ENCODE data around the gene MACF1. TPM values are rescaled to one million over a fixed set of nuclear protein-coding genes. Genes with fewer than 3 reads are reported as not detected.
A peak's percentile ranks its signal among the peaks of the same experiment; 100 is the strongest.

Gene MACF1
- total RNA-seq, 1 experiment from 2014 or later = 104 TPM

GRCh38 chr1:39395357-39395831 lies 190.9 kb downstream of the MACF1 start:
- no peaks in the 10 kb centered on the region for H3K27me3 ChIP-seq (replicated peaks; ENCODE audit: control insufficient read depth, insufficient read depth, low read length)
- peaks cover 14% of the 10 kb centered on the region for H3K36me3 Mint-ChIP-seq (ENCODE audit: insufficient read depth, unreplicated experiment)

GRCh38 chr1:39396671-39397070 lies 192.2 kb downstream of the MACF1 start:
- no peak for TF ChIP-seq CTCF (IDR thresholded peaks at IDR 0.05; ENCODE audit: insufficient read depth in 1 of 2, low read depth in 1 of 2, low read length in 1 of 2, severe bottlenecking in 1 of 2, unreplicated experiment in 1 of 2)
- Histone ChIP-seq H3K4me3 (ENCODE audit: low read depth, low read length) (no peak overlapping the region), H3K36me3 (ENCODE audit: control insufficient read depth, insufficient read depth, low read length) (no peaks in the 10 kb centered on the region), H3K27me3 (replicated peaks; ENCODE audit: control insufficient read depth, insufficient read depth, low read length) (no peaks in the 10 kb centered on the region), H3K4me1 (peaks cover 32% of the 10 kb centered on the region), H3K9me3 (no peaks in the 10 kb centered on the region)
- Mint-ChIP-seq H3K27ac (ENCODE audit: unreplicated experiment) (no peak overlapping the region), H3K36me3 (ENCODE audit: insufficient read depth, unreplicated experiment) (peaks cover 10% of the 10 kb centered on the region), H3K9me3 (ENCODE audit: unreplicated experiment) (no peaks in the 10 kb centered on the region), H3K4me1 (ENCODE audit: low read depth, unreplicated experiment) (peaks cover 17% of the 10 kb centered on the region), H3K27me3 (ENCODE audit: insufficient read depth, unreplicated experiment) (no peaks in the 10 kb centered on the region), H3K4me3 (ENCODE audit: unreplicated experiment) (no peak overlapping the region)
- no peak for DNase-seq
- POLR2A ChIA-PET = no interaction called here
- BruUV-seq (replicated peaks) = no TSS peak
- CTCF ChIA-PET = no interaction called here
- intact Hi-C loops (cut with micrococcal nuclease; ENCODE audit: unreplicated experiment) = no loop called here

More at GRCh38 chr1:39395357-39395831, 190.9 kb downstream of the MACF1 start:
- intact Hi-C loops (cut with micrococcal nuclease; ENCODE audit: unreplicated experiment) = no loop called here
- Mint-ChIP-seq H3K27ac (ENCODE audit: unreplicated experiment) (peak overlapping the region; percentile 53), H3K4me1 (ENCODE audit: low read depth, unreplicated experiment) (peaks cover 20% of the 10 kb centered on the region), H3K9me3 (ENCODE audit: unreplicated experiment) (no peaks in the 10 kb centered on the region), H3K27me3 (ENCODE audit: insufficient read depth, unreplicated experiment) (no peaks in the 10 kb centered on the region), H3K4me3 (ENCODE audit: unreplicated experiment) (no peak overlapping the region)
- H3K4me1 ChIP-seq = peaks cover 32% of the 10 kb centered on the region
- ChIA-PET POLR2A (no interaction called here), CTCF (interaction anchor here (0.6 kb wide), 2 partner anchors 24 to 149 kb away, joined by 3 read pairs; no protein-coding TSS in a partner anchor)
- TF ChIP-seq CTCF (IDR thresholded peaks at IDR 0.05; ENCODE audit: insufficient read depth in 1 of 2, low read depth in 1 of 2, low read length in 1 of 2, severe bottlenecking in 1 of 2, unreplicated experiment in 1 of 2) = no peak
- H3K4me3 ChIP-seq (ENCODE audit: low read depth, low read length) = no peak overlapping the region
- no peaks in the 10 kb centered on the region for H3K36me3 ChIP-seq (ENCODE audit: control insufficient read depth, insufficient read depth, low read length)
- H3K9me3 ChIP-seq = no peaks in the 10 kb centered on the region
- DNase-seq = no peak
- no TSS peak for BruUV-seq (replicated peaks)

GRCh38 chr1:39397487-39397886 lies 193.0 kb downstream of the MACF1 start:
- no peak for DNase-seq

More at GRCh38 chr1:39397487-39397886, 193.0 kb downstream of the MACF1 start:
- H3K4me1 Mint-ChIP-seq (ENCODE audit: low read depth, unreplicated experiment) = peaks cover 12% of the 10 kb centered on the region
- intact Hi-C loops (cut with micrococcal nuclease; ENCODE audit: unreplicated experiment) = no loop called here
- ChIA-PET POLR2A (no interaction called here), CTCF (interaction anchor here (0.7 kb wide), 2 partner anchors 10 to 13 kb away, joined by 4 to 6 read pairs; no protein-coding TSS in a partner anchor)
- no peaks in the 10 kb centered on the region for H3K9me3 ChIP-seq
- no peak for TF ChIP-seq CTCF (IDR thresholded peaks at IDR 0.05; ENCODE audit: insufficient read depth in 1 of 2, low read depth in 1 of 2, low read length in 1 of 2, severe bottlenecking in 1 of 2, unreplicated experiment in 1 of 2)
- peaks cover 6% of the 10 kb centered on the region for H3K36me3 Mint-ChIP-seq (ENCODE audit: insufficient read depth, unreplicated experiment)
- H3K4me1 ChIP-seq = peaks cover 32% of the 10 kb centered on the region
- H3K27me3 Mint-ChIP-seq (ENCODE audit: insufficient read depth, unreplicated experiment) = no peaks in the 10 kb centered on the region
- H3K9me3 Mint-ChIP-seq (ENCODE audit: unreplicated experiment) = no peaks in the 10 kb centered on the region
- H3K4me3 ChIP-seq (ENCODE audit: low read depth, low read length) = no peak overlapping the region
- no TSS peak for BruUV-seq (replicated peaks)
- no peak overlapping the region for H3K4me3 Mint-ChIP-seq (ENCODE audit: unreplicated experiment)
- no peaks in the 10 kb centered on the region for H3K36me3 ChIP-seq (ENCODE audit: control insufficient read depth, insufficient read depth, low read length)
- H3K27me3 ChIP-seq (replicated peaks; ENCODE audit: control insufficient read depth, insufficient read depth, low read length) = no peaks in the 10 kb centered on the region
- no peak overlapping the region for H3K27ac Mint-ChIP-seq (ENCODE audit: unreplicated experiment)

All from Caco-2 (cell line).